Measurements from ENCODE around the gene MRPL47. TPM values are rescaled to one million over a fixed set of nuclear protein-coding genes. Genes with fewer than 3 reads are reported as not detected.

Gene MRPL47
- total and polyA plus RNA-seq, 2 of the 13 experiments (the other 11 are each of a cell fraction or from before 2014, with no cell fraction given) = 36.1 to 83.8 TPM

GRCh38 chr3:179653096-179653797 lies 48.8 kb upstream of the MRPL47 start (continued):
- TF ChIP-seq HNRNPL (IDR thresholded peaks at IDR 0.05; ENCODE audit: low read depth, low read length) (peak; percentile 69; the same call in 1 of the 2 replicates), ZNF615 (CRISPR knock-in tag; IDR thresholded peaks at IDR 0.05; ENCODE audit: borderline replicate concordance) (no peak), ZNF274 (CRISPR knock-in tag; IDR thresholded peaks at IDR 0.05) (peak; percentile 47; the same call in 1 of the 2 replicates), RFXANK (CRISPR knock-in tag; IDR thresholded peaks at IDR 0.05) (no peak), XRCC5 (optimal IDR thresholded peaks at IDR 0.05; ENCODE audit: low read length) (peak; percentile 49), ZNF609 (CRISPR knock-in tag; IDR thresholded peaks at IDR 0.05; ENCODE audit: borderline replicate concordance) (no peak; the same call in 1 of the 2 replicates), MED8 (CRISPR knock-in tag; IDR thresholded peaks at IDR 0.05; ENCODE audit: insufficient replicate concordance) (no peak), ZNF33B (CRISPR knock-in tag; IDR thresholded peaks at IDR 0.05) (no peak), ZNF562 (CRISPR knock-in tag; IDR thresholded peaks at IDR 0.05; ENCODE audit: borderline replicate concordance) (no peak), ZNF784 (CRISPR knock-in tag; IDR thresholded peaks at IDR 0.05; ENCODE audit: borderline replicate concordance) (no peak), ZNF589 (CRISPR knock-in tag; conservative IDR thresholded peaks at IDR 0.05) (peak; percentile 29; the same call in 1 of the 2 replicates), ATF6 (CRISPR knock-in tag; conservative IDR thresholded peaks at IDR 0.05) (no peak), RFX3 (CRISPR knock-in tag; IDR thresholded peaks at IDR 0.05) (no peak), ZNF326 (CRISPR knock-in tag; IDR thresholded peaks at IDR 0.05; ENCODE audit: borderline replicate concordance) (no peak), ARID4A (CRISPR knock-in tag; IDR thresholded peaks at IDR 0.05; ENCODE audit: borderline replicate concordance) (peak; percentile 57; the same call in 1 of the 2 replicates), THAP8 (CRISPR knock-in tag; IDR thresholded peaks at IDR 0.05; ENCODE audit: borderline replicate concordance) (0 out of 2 replicates have a peak, but pooled peaks have one; percentile 24)
